8988T (cell line): ENCODE data around the gene USP12.

ENCODE experiments used
- DNase-seq: peaks from one replicate; pipeline ENCODE4 v3.0.0; 2011

The USP12 gene

GRCh38 chr13:27182844-27183497 lies 11.4 kb upstream of the USP12 start:
- DNase-seq, result no peak

GRCh38 chr13:27182054-27182453 lies 10.4 kb upstream of the USP12 start:
- no peak for DNase-seq

DNA sequence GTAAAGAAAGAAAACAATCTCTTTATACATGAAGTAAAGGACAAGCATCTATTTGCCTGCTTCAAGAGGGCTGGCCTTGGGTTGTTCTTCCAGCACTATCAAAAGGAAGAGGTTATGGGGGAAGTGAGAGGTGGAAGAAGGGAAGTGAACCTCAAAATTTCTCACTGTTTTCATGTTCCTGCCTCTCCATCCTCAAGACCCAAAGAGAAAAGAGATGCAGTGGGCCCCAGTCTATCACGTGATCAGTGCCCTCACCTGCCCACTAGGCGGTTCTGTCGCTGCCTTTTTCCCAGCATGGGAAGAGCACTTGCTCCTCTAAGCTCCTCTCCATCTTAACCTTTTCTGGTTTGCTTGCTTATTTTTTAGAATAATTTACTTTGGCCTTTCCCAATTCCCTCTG lies 6.2 kb upstream of the USP12 start:
- no peak for DNase-seq

DNA sequence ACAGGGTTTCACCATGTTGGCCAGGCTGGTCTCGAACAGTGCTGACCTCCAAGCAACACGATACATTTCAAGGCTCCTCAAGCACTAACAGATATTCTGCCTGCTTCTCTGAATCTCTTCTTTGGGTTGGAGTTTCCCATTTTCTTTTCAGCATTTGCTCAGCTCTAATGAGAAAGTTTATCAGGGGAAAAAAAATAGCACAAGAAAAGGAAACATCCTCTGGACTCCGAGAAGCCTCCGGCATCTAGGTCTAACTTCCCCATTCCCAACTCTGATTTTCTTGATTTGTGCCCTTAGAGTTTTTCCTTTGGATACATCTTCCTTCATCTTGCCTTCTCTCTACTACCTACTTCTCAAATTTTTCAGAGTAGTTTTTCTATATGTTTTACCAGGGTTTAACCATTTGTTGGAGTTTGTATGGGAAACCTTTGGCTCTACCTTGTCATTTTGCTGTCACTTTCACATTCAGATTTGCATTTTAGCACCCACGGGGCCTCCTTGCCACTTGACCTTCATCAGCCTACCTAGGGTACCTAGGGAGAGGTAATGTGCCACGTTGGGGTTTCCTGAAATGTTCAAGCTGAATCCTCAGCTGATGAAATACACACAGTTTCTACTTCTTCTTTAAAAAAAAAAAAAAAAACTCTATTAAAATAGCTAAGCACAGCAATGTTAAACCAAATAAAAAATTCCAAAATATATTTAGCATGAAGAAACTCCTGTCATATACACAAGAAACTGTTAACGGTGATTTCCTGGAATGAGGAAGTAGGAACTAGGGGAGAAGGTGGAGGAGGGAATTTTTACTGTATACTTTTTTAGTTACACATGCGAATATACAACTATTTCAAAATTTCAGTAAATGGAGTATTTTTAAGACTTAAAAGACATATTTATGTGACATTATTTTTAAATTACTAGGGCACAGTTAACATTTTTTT lies 5.1 kb upstream of the USP12 start:
- DNase-seq, result no peak

DNA sequence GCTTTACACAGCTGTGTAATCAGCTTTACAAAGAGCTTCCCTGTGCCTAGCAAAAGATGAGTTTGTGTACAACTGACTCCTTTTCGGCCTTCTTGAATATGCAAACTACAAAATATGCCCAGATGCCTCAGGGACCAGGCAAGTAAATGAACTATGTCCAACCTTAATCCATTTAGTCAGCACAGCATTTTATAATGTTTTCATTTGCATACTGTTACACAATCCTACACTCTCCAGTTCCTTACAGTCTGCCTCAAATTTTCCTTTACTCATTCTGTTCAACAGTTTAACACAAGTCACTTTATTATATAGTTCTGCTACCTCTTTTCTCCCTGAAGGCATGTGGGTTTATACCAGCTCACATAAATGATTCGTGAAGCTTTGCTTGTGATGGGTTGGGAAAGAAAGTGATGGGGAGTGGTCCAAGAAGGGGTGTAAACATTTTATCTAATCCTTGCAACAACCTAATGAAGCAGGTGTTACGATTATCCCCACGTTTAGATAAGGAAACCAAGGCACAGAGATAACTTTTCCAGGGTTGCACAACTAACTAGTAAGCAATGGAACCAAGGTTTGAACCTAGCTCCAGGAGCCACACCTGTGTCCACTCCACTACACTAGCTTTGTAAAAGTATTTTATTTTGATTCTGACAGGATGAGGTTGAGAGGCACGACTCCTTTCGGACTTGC lies 3.3 kb upstream of the USP12 start:
- no peak for DNase-seq

GRCh38 chr13:27172495-27172842 lies 858 bp upstream of the USP12 start:
- DNase-seq, result no peak

GRCh38 chr13:27171827-27172494 lies 350 bp upstream of the USP12 start:
- DNase-seq, result peak; percentile 96

GRCh38 chr13:27170516-27171243 lies 931 bp downstream of the USP12 start:
- peak; percentile 45 for DNase-seq

DNA sequence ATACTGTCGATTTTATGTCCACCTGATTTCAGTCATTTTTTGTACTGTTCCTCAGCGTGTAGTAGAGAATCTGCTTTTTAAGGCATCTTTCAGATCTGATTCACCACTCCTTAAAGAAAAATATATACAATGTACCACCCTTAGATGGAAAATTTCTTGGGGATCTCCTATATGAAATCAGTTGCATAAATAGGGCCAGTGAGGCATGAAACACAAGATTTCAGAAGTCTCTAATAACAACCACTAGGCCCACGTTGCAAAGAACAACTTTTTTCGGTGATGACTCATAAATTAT lies 1.4 kb downstream of the USP12 start:
- DNase-seq, result no peak

- no peak for DNase-seq
Observed at GRCh38 chr13:27168906-27169657, 2.5 kb downstream of the USP12 start.

- no peak for DNase-seq
Observed at GRCh38 chr13:27168086-27168485, 3.5 kb downstream of the USP12 start.

DNA sequence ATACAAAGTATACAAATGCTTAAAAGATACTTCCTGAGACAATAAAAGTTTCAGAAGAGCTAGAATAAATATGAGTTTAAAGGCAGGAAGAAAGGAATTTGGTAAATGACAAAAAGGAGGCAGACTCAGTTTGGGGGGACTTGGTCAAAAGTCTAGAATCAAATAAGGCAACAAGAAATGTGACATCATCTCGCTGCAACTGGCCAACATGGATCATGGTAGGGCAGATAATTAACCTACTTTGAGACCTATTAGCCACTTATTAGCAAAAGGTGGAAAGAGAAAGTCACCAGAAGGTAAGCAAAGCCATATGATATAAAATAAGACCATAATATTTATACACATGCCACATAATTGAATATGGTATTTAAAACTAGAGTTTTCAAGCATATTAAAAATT lies 5.3 kb downstream of the USP12 start:
- DNase-seq, result no peak

- DNase-seq, result no peak
Observed at GRCh38 chr13:27161980-27162379, 9.6 kb downstream of the USP12 start.

- DNase-seq, result no peak
Observed at GRCh38 chr13:27161423-27161822, 10.2 kb downstream of the USP12 start.

DNA sequence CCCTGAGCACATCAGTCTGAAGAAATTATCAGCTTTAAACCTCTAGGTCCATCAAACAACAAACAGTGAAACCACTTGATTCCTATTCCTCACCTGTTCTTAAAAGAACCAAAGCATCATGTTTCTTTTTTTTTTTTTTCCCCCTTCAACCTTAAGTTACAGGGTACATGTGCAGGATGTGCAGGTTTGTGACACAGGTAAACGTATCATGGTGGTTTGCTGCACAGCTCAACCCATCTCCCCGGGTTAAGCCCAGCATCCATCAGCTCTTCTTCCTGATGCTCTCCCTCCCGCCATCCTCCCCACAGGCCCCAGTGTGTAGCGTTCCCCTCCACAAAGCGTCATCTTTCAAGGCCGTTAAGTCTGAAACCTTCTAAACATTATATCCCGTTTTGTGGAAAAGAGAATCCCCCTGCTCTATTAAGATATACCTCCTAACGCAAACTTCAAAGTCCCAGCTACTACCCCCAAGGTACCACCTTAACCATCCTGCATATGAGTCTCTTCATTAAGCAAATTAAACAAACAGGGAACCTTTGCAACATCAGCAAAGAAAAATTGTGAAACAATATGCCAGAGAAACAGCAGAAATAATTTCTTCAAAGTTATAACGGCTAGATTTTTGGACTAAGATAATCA lies 10.8 kb downstream of the USP12 start:
- DNase-seq, result no peak

DNA sequence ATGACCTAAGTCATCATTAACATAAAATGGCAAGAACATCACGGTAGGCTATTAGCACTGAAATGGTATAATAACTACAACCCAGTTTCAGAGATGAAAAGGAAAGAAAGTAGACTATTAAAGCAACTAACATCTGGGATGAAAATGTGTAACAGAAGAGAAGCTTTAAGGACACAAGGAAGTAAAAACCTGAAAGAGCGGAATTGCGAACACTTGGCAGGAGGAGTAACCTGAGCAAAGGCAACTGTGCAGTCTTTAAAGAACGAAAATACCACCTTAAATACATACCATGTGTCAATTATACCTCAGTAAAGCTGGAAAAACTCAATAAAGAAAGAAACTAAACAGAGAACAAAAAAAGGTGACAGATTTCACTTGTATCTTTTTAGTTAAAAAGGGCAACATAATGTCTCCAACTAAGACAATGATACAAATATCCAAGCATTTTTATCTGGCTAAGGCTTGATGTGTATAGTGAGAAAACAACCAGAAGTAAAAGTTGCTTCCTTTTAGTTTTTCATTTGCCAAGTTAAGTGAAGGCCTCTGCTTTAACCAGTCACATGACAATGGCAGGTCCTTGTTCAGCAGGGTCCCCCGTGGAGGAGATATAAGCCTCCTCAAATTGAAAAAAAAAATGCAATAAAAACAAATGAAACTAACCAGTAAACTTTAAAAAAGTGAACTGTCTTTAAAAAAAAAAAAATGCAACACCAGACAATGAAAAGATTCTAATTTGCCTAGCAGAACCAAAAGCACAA lies 11.6 kb downstream of the USP12 start:
- DNase-seq, result no peak

DNA sequence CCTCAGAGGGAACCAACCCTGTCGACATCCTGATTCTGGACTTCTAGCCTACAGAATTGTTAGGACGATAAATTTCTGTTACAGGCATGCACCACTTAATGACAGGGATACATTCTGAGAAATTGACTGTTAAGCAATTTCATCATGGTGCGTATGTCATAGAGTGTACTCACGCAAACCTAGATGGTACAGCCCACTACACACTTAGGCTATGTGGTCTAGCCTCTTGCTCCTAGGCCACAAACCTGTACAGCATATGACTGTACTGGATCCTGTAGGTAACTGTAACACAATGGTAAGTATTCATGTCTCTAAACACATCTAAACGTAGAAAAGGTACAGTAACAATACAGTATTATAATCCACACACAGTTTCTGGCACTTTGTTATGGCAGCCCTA lies 13.3 kb downstream of the USP12 start:
- no peak for DNase-seq

DNA sequence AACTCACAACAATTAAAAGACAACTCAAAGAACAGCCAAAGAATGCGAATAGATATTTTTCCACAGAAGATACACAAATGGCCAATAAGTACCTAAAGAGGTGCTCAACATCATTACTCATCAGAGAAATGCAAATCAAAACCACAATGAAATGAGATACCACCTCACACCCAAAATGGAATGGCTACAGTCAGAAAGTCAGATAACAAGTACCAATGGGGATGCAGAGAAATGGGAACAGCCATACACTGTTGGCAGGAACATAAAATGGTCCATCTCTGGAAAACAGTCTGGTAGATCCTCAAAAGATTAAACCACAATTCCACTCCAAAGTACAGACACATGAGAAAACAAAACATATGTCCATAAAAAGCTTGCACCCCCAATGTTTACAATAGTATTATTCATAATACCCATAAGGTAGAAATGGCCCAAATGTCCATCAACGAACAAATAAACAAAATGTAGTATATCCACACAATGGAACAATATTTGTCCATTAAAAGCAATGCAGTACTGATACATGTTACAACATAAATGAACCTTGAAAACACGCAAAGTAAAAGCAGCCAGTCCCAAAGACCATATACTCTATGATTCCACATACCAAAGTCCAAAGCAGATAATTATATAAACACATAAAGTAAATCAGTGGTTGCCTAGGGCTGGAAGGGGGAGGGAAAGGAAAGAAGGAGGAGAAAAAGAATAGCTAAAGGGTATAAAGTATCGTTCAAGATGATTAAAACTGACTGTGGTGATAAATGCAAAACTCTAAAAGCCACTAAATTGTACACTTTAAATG lies 19.6 kb downstream of the USP12 start:
- no peak for DNase-seq

- DNase-seq, result no peak
Observed at GRCh38 chr13:27149702-27150101, 21.9 kb downstream of the USP12 start.

DNA sequence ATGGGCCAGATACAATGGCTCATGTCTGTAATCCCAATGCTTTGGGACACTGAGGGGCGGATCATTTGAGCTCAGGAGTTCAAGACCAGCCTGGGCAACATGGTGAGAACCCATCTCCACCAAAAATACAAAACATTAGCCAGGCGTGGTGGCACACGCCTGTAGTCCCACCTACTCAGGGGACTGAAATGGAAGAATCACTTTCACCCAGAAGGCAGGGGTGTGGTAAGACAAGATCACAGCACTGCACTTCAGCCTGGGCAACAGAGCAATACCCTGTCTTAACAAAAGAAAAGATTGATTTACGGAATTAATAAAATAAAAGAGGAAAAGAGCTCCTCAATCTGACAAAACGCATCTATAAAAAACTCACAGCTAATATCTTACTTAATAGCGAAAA lies 22.7 kb downstream of the USP12 start:
- DNase-seq, result no peak
